Endothelial cell of umbilical vein (primary cell): ENCODE results near the gene ZBTB43. TPM values are rescaled to one million over a fixed set of nuclear protein-coding genes. Genes with fewer than 3 reads are reported as not detected.

Experiments
- BruUV-seq: library from RNA; stranded (reverse); fragments of 400-500 nt; replicated peaks from 2 replicates; lab custom pipeline; 2021; lab: Mats Ljungman, UMichigan
- CTCF ChIA-PET: fragments of 300-600, 350-600 bp; sonication (Branson Sonifier 250); formaldehyde crosslinking; loops from one replicate; lab custom pipeline; 2021; ENCODE audit warnings: antibody characterized with exemption, inconsistent platforms; lab: Charles Lee
- POLR2A ChIA-PET: fragments of 300-600, 350-600 bp; sonication (Branson Sonifier 250); formaldehyde crosslinking; loops from one replicate; lab custom pipeline; 2021; ENCODE audit warnings: antibody characterized with exemption, inconsistent platforms; lab: Charles Lee
- DNase-seq: peaks from one replicate; pipeline ENCODE4 v3.0.0-alpha.2; 2011; ENCODE audit warnings: low read depth, low spot score
- FAIRE-seq: peaks from 2 replicates; lab custom pipeline; 2011; peaks lifted over from hg19 to GRCh38; lab: Jason Lieb, UNC
- H2AFZ ChIP-seq: 2 replicates; pipeline ENCODE4 v1.6.0; 2012; ENCODE audit warnings: low read depth, low read length, control low read depth, inconsistent platforms
- H3K27ac ChIP-seq: 2 replicates; pipeline ENCODE4 v1.5.1; 2011; ENCODE audit warnings: low read depth, mild to moderate bottlenecking, control low read depth, low read length, moderate library complexity; ENCODE audit not compliant: insufficient read depth
- H3K27me3 ChIP-seq, 2 experiments: 2 replicates each; pipeline versions ENCODE4 v1.6.0 to v1.6.1; 2011; ENCODE audit warnings: low read length in 2 of 2, mixed read lengths in 1 of 2; ENCODE audit not compliant: control insufficient read depth in 2 of 2, insufficient read depth in 2 of 2
- H3K36me3 ChIP-seq, 2 experiments: 2 replicates in 1 of 2; 3 replicates in 1 of 2; pipeline ENCODE4 v1.5.1; 2011; ENCODE audit warnings: low read length in 2 of 2, mild to moderate bottlenecking in 1 of 2, moderate library complexity in 1 of 2; ENCODE audit not compliant: control insufficient read depth in 2 of 2, insufficient read depth in 2 of 2; ENCODE audit errors: extremely low read depth in 1 of 2
- H3K4me1 ChIP-seq: 3 replicates; pipeline ENCODE4 v1.5.1; 2011; ENCODE audit warnings: mild to moderate bottlenecking, low read length; ENCODE audit not compliant: control insufficient read depth, insufficient read depth; ENCODE audit errors: extremely low read depth
- H3K4me2 ChIP-seq: 2 replicates; pipeline ENCODE4 v1.6.1; 2011; ENCODE audit warnings: low read length, control low read depth, mixed read lengths; ENCODE audit not compliant: insufficient read depth
- H3K4me3 ChIP-seq, 3 experiments: fragments of 200-600 bp in 1 of 3; sonication (generic), shearing (Covaris generic) in 1 of 3; replicated peaks in 1 of 3; 2 replicates each; pipeline ENCODE4 v1.5.1; 2011 to 2016; ENCODE audit warnings: control low read depth in 3 of 3, low read length in 3 of 3, mild to moderate bottlenecking in 2 of 3, inconsistent platforms in 1 of 3, low read depth in 1 of 3, moderate library complexity in 1 of 3; ENCODE audit not compliant: insufficient read depth in 1 of 3
- H3K79me2 ChIP-seq: 2 replicates; pipeline ENCODE4 v1.6.0; 2012; ENCODE audit warnings: low read length, inconsistent platforms; ENCODE audit not compliant: control insufficient read depth, insufficient read depth
- H3K9ac ChIP-seq: replicated peaks from 2 replicates; pipeline ENCODE3; 2011; ENCODE audit warnings: low read length, control low read depth; ENCODE audit not compliant: insufficient read depth; ENCODE audit errors: extremely low read depth
- H3K9me1 ChIP-seq: replicated peaks from 3 replicates; pipeline ENCODE4 v1.6.0; 2011; ENCODE audit warnings: mild to moderate bottlenecking, low read length; ENCODE audit not compliant: control insufficient read depth, insufficient read depth; ENCODE audit errors: extremely low read depth
- H3K9me3 ChIP-seq: replicated peaks from 2 replicates; pipeline ENCODE4 v1.5.1; 2012; ENCODE audit warnings: low read length, inconsistent platforms; ENCODE audit not compliant: control insufficient read depth, insufficient read depth
- H4K20me1 ChIP-seq: replicated peaks from 2 replicates; pipeline ENCODE3; 2011; ENCODE audit warnings: mild to moderate bottlenecking, low read length; ENCODE audit not compliant: control insufficient read depth, insufficient read depth; ENCODE audit errors: extremely low read depth
- CTCF ChIP-seq, 2 donors: IDR thresholded peaks; 1 replicate in 1 of 2; 2 replicates in 1 of 2; pipeline ENCODE4 v1.5.1; 2011; ENCODE audit warnings: low read length in 2 of 2, mild to moderate bottlenecking in 2 of 2, moderate library complexity in 2 of 2, control low read depth in 1 of 2, inconsistent platforms in 1 of 2, low read depth in 1 of 2; ENCODE audit not compliant: insufficient read depth in 1 of 2; ENCODE audit errors: extremely low read depth in 1 of 2
- EZH2 ChIP-seq: IDR thresholded peaks from 2 replicates; pipeline ENCODE4 v1.6.1; 2012; ENCODE audit warnings: borderline replicate concordance, low read depth, mild to moderate bottlenecking, moderate library complexity, low read length, inconsistent platforms; ENCODE audit not compliant: severe bottlenecking
- FOS ChIP-seq: IDR thresholded peaks from 2 replicates; pipeline ENCODE4 v1.6.1; 2011; ENCODE audit warnings: mild to moderate bottlenecking, low read length, moderate library complexity, borderline replicate concordance; ENCODE audit not compliant: insufficient read depth
- GATA2 ChIP-seq: IDR thresholded peaks from 2 replicates; pipeline ENCODE4 v1.7.0; 2011; ENCODE audit warnings: low read depth, mild to moderate bottlenecking, moderate library complexity, mixed read lengths, low read length; ENCODE audit not compliant: insufficient read length, insufficient read depth
- JUN ChIP-seq: IDR thresholded peaks from 2 replicates; pipeline ENCODE4 v1.6.1; 2011; ENCODE audit warnings: borderline replicate concordance, low read depth; ENCODE audit not compliant: insufficient read length, insufficient read depth
- MAX ChIP-seq: IDR thresholded peaks from 2 replicates; pipeline ENCODE4 v1.6.1; 2011; ENCODE audit not compliant: insufficient read depth, insufficient read length
- MYC ChIP-seq: IDR thresholded peaks from one replicate; pipeline ENCODE4 v1.6.1; 2011; ENCODE audit warnings: mild to moderate bottlenecking, low read depth, low read length
- POLR2A ChIP-seq: IDR thresholded peaks from 2 replicates; pipeline ENCODE4 v1.6.1; 2012; ENCODE audit warnings: low read depth, mild to moderate bottlenecking, control low read depth, low read length
- POLR2AphosphoS5 ChIP-seq: IDR thresholded peaks from 2 replicates; pipeline ENCODE4 v1.6.1; 2012; ENCODE audit warnings: low read depth, mild to moderate bottlenecking, control low read depth, low read length, moderate library complexity; ENCODE audit not compliant: insufficient read depth
- dilution Hi-C: fragments of 300-500 bp; cut with MboI; formaldehyde crosslinking; loops from one replicate; pipeline ENCODE4 v1.15.0; 2019; ENCODE audit warnings: low sequenced_read_pairs; ENCODE audit not compliant: extremely low pct_ligation_motif_present
- intact Hi-C: fragments of 100-400 bp; cut with micrococcal nuclease; formaldehyde crosslinking; loops from one replicate; pipeline ENCODE4 v1.10.0; 2022
- polyA plus RNA-seq, 4 experiments: library from polyadenylated mRNA; depleted of rRNA in 3 of 4; stranded (reverse) in 3 of 4; unstranded in 1 of 4; fragments of >200 nt; gene quantifications; 2 replicates each; pipeline versions ENCODE4 v1.2.1 to v1.2.3, GENCODE V29; 2011 to 2012; ENCODE audit warnings: missing spikeins in 1 of 4
- total RNA-seq: library from RNA; stranded (reverse); gene quantifications from 2 replicates; pipeline ENCODE4 v1.2.3, GENCODE V29; 2021

ZBTB43 gene
- total and polyA plus RNA-seq, 2 donors (not counting 3 experiments of a cell fraction or from before 2014, with no cell fraction given), result 3.2 to 9.0 TPM

GRCh38 chr9:126755317-126755875 is 49.4 kb upstream of the ZBTB43 start:
- DNase-seq, result no peak
- BruUV-seq, result no TSS peak
- H3K9me1 ChIP-seq, result no peaks in the 10 kb centered on the region
- H3K9me3 ChIP-seq, result no peaks in the 10 kb centered on the region
- POLR2A ChIA-PET, result no interaction called here
- no peaks in the 10 kb centered on the region for H3K4me1 ChIP-seq
- peaks cover 0 to 2% of the 10 kb centered on the region in 2 experiments for H3K27me3 ChIP-seq
- no peak overlapping the region for H3K4me3 ChIP-seq
- no peak overlapping the region for H2AFZ ChIP-seq
- no peaks in the 10 kb centered on the region for H3K36me3 ChIP-seq
- H3K9ac ChIP-seq, result no peak overlapping the region
- dilution Hi-C loops, result no loop called here
- intact Hi-C loops, result no loop called here
- CTCF ChIA-PET, result no interaction called here
- no peak overlapping the region for H3K4me2 ChIP-seq
- H3K79me2 ChIP-seq, result no peaks in the 10 kb centered on the region
- TF ChIP-seq MAX (no peak), MYC (no peak), CTCF (IDR thresholded peaks at IDR 0.05; ENCODE audit: extremely low read depth in 1 of 2, insufficient read depth in 1 of 2, low read depth in 1 of 2, low read length in 2 of 2) (no peak), FOS (no peak), EZH2 (no peak), JUN (no peak), POLR2AphosphoS5 (no peak), POLR2A (no peak), GATA2 (no peak)
- no peaks in the 10 kb centered on the region for H4K20me1 ChIP-seq
- H3K27ac ChIP-seq, result no peak overlapping the region
- FAIRE-seq, result no peak
